Lung (tissue), 12 donors: ENCODE measurements around the gene RSRC1. TPM values are rescaled to one million over a fixed set of nuclear protein-coding genes. Genes with fewer than 3 reads are reported as not detected.

Experiments
- ATAC-seq: fragments of 200-7000 bp; cut with Tn5 transposase; one replicate; pipeline ENCODE4 v1.9.1; 2020; ENCODE audit warnings: moderate number of reproducible peaks; ENCODE audit not compliant: insufficient read depth, low FRiP score
- DNase-seq, 3 donors: peaks; one replicate each; pipeline ENCODE4 v3.0.0-alpha.2; 2013 to 2017
- H3K27ac ChIP-seq, 2 donors: one replicate each; pipeline ENCODE4 v1.5.1; 2013; ENCODE audit warnings: mild to moderate bottlenecking in 2 of 2, moderate library complexity in 2 of 2, control low read depth in 1 of 2, inconsistent platforms in 1 of 2, low read depth in 1 of 2, low read length in 1 of 2
- H3K27me3 ChIP-seq, 3 donors: one replicate each; pipeline ENCODE4 v1.5.1; 2013; ENCODE audit warnings: low read length in 2 of 3; ENCODE audit not compliant: control insufficient read depth in 3 of 3, insufficient read depth in 3 of 3
- H3K36me3 ChIP-seq, 4 donors: one replicate each; pipeline ENCODE4 v1.5.1; 2013; ENCODE audit warnings: low read length in 4 of 4, mild to moderate bottlenecking in 1 of 4, moderate library complexity in 1 of 4; ENCODE audit not compliant: control insufficient read depth in 4 of 4, insufficient read depth in 4 of 4
- H3K4me1 ChIP-seq, 5 donors: one replicate each; pipeline ENCODE4 v1.5.1; 2013; ENCODE audit warnings: low read length in 5 of 5, mild to moderate bottlenecking in 2 of 5, moderate library complexity in 1 of 5; ENCODE audit not compliant: control insufficient read depth in 5 of 5, insufficient read depth in 5 of 5
- H3K4me3 ChIP-seq: one replicate; pipeline ENCODE4 v1.5.1; 2013; ENCODE audit warnings: mild to moderate bottlenecking, control low read depth, moderate library complexity
- H3K9ac ChIP-seq, 2 donors: one replicate each; pipeline ENCODE4 v1.5.1; 2013; ENCODE audit warnings: low read length in 2 of 2, control low read depth in 1 of 2; ENCODE audit not compliant: insufficient read depth in 1 of 2
- H3K9me3 ChIP-seq, 4 donors: one replicate each; pipeline ENCODE4 v1.5.1; 2013; ENCODE audit warnings: low read length in 3 of 4, mild to moderate bottlenecking in 1 of 4, moderate library complexity in 1 of 4; ENCODE audit not compliant: control insufficient read depth in 4 of 4, insufficient read depth in 3 of 4
- WGBS, 2 donors: extraction: QIAGEN DNeasy Blood & Tissue Kit; methylation state at CpG; one replicate each; pipeline ENCODE4 v1.1.7; 2013; 5-methylcytosine and 5-hydroxymethylcytosine counted together
- polyA plus RNA-seq, 2 donors: library from polyadenylated mRNA; stranded (reverse); fragments of 200-250 nt; gene quantifications; one replicate each; pipeline ENCODE4 v1.2.1, GENCODE V29; 2013
- total RNA-seq, 2 donors: library from RNA; depleted of rRNA in 1 of 2; stranded (reverse); fragments of >200 nt in 1 of 2; gene quantifications; one replicate each; pipeline ENCODE4 v1.2.1, GENCODE V29; 2014 to 2021
- TF ChIP-seq, protein P1 (sequence below): IDR thresholded peaks from 2 replicates; pipeline ENCODE4 v1.5.1; 2012; ENCODE audit warnings: mild to moderate bottlenecking; ENCODE audit errors: control extremely low read depth, extremely low read depth
- donor health status: control.
- donor health status: control.
- donor health status: Bipolar disorder and iron deficiency.
- donor health status: healthy.
- donor health status: DM: yes; HTN: yes; CAD: no.

Gene RSRC1
- total and polyA plus RNA-seq, 4 donors = 9.1 to 53.5 (median 17.0) TPM

DNA sequence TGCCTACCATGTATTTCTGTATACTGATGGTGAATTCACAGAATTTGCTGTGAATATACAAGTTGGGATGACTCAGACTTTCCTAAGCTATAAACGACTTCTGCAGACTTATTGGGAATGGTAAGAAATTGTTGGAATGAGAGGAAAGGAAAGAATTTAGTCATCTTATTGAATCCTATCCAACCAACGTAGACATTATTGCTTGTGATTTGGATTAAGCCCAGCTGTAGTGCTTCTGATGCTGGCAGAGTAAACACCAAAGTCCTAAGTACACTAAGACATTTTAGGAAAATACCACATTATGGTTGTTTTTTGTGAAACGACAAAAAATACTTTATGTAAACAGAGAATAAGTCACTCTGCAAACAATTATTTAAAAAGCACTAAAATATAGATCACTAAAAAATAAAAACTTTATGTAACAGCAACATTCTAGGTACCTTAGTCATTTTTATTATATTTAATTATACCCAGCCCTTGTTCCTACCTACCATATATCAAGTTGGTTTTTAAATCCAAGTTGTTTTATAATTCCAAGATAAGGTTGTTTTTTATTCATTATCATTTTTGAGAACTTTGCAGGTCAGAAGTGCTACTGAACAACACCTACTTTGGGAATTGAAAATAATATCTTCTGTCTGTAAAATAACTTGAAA is 361.9 kb downstream of the RSRC1 start:
- no peak overlapping the region for H3K4me3 ChIP-seq
- TF ChIP-seq, protein P1, sequence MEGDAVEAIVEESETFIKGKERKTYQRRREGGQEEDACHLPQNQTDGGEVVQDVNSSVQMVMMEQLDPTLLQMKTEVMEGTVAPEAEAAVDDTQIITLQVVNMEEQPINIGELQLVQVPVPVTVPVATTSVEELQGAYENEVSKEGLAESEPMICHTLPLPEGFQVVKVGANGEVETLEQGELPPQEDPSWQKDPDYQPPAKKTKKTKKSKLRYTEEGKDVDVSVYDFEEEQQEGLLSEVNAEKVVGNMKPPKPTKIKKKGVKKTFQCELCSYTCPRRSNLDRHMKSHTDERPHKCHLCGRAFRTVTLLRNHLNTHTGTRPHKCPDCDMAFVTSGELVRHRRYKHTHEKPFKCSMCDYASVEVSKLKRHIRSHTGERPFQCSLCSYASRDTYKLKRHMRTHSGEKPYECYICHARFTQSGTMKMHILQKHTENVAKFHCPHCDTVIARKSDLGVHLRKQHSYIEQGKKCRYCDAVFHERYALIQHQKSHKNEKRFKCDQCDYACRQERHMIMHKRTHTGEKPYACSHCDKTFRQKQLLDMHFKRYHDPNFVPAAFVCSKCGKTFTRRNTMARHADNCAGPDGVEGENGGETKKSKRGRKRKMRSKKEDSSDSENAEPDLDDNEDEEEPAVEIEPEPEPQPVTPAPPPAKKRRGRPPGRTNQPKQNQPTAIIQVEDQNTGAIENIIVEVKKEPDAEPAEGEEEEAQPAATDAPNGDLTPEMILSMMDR = no peak
- H3K27me3 ChIP-seq = no peaks in the 10 kb centered on the region
- ATAC-seq (no peak), DNase-seq (peak; percentile 21 to 90 (median 89))
- WGBS, 2 donors = 52 to 76% methylated on average over 3 of the region's 3 CpGs
- H3K4me1 ChIP-seq = peaks cover 0 to 5% (median 0%) of the 10 kb centered on the region in 5 donors
- no peaks in the 10 kb centered on the region for H3K36me3 ChIP-seq
- H3K27ac ChIP-seq = no peak overlapping the region
- no peak overlapping the region for H3K9ac ChIP-seq
- H3K9me3 ChIP-seq = no peaks in the 10 kb centered on the region

DNA sequence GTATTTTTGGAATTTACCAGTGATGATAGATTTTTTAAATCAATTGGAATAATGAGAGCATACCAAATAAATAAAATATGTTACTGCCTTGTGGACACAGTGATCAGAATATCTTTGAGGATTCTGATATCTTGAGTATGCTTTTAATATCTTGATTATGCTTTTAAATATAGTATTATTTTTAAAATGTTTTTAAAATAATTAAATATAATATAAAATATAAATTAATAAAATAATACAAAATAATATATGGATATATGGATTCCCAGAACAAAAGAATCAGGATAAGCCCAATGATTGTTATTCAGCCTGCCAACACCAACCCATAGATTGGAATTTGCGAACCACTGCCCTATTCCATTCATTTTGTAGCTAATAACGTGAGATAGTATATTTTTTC is 369.2 kb downstream of the RSRC1 start:
- DNase-seq (no peak), ATAC-seq (no peak)
- no peak overlapping the region for H3K9ac ChIP-seq
- TF ChIP-seq, protein P1 = no peak
- H3K4me3 ChIP-seq = no peak overlapping the region
- no peaks in the 10 kb centered on the region for H3K27me3 ChIP-seq
- no peaks in the 10 kb centered on the region for H3K36me3 ChIP-seq
- H3K4me1 ChIP-seq = no peaks in the 10 kb centered on the region
- WGBS, 2 donors = 94 to 96% methylated on average over 2 of the region's 2 CpGs
- H3K9me3 ChIP-seq = no peaks in the 10 kb centered on the region
- no peak overlapping the region for H3K27ac ChIP-seq

- ATAC-seq (no peak), DNase-seq (no peak)
- WGBS, 2 donors = 91 to 94% methylated on average over 7 of the region's 7 CpGs
- Histone ChIP-seq H3K36me3 (no peaks in the 10 kb centered on the region), H3K4me1 (peaks cover 0 to 4% (median 0%) of the 10 kb centered on the region in 5 donors), H3K27me3 (no peaks in the 10 kb centered on the region), H3K9me3 (no peaks in the 10 kb centered on the region), H3K9ac (no peak overlapping the region), H3K4me3 (no peak overlapping the region), H3K27ac (no peak overlapping the region)
- TF ChIP-seq, protein P1 = no peak
Measured at GRCh38 chr3:158483701-158484235, 373.9 kb downstream of the RSRC1 start.

DNA sequence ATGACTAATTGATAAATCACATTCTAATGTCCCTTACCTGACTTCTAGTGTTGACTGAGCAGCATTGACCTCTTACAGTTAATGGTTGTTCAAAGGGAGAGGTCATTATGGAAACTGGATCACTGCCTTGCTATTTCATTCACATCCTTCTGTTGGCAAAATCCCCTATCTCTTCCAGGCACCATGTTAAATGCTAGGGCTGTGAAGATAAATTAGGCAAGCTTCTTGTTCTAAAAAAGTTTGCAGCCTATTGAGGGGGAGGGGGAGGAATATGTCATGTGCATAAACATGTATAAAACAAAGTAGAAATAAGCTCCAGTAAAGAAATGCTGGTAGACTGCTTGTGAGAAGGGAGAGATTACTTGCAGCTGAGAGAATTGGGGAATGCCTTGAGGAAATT is 376.3 kb downstream of the RSRC1 start:
- Histone ChIP-seq H3K27me3 (no peaks in the 10 kb centered on the region), H3K36me3 (no peaks in the 10 kb centered on the region), H3K9me3 (no peaks in the 10 kb centered on the region), H3K27ac (no peak overlapping the region), H3K4me3 (no peak overlapping the region), H3K4me1 (peaks cover 0 to 4% (median 0%) of the 10 kb centered on the region in 5 donors), H3K9ac (no peak overlapping the region)
- DNase-seq = no peak
- TF ChIP-seq, protein P1 = no peak
- ATAC-seq = no peak
